GM21515 (cell line): Measurements from ENCODE around the gene METTL9.
"Not testable (repeated sequence)": the region's sequence is repeated elsewhere in the genome, so short reads cannot be mapped to it uniquely, and the experiment has no call there.

Source experiments
- ATAC-seq: cut with Tn5 transposase; IDR thresholded peaks from one replicate; pipeline ENCODE4 v1.9.1; 2021; ENCODE audit not compliant: unreplicated experiment

The METTL9 gene

DNA sequence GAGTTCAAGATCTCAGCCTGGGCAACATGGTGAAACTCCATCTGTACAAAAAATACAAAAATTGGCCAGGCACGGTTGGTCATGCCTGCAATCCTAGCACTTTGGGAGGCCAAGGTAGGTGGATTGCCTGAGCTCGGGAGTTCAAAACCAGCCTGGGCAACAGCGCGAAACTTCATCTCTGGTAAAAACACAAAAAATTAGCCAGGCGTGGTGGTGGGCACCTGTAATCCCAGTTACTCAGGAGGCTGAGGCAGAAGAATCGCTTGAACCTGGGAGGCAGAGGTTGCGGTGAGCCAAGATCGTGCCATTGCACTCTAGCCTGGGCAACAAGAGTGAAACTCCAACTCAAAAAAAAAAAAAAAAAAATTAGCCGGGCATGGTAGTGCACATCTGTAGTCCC, 25.9 kb upstream of the METTL9 start:
- ATAC-seq = not testable (repeated sequence)

DNA sequence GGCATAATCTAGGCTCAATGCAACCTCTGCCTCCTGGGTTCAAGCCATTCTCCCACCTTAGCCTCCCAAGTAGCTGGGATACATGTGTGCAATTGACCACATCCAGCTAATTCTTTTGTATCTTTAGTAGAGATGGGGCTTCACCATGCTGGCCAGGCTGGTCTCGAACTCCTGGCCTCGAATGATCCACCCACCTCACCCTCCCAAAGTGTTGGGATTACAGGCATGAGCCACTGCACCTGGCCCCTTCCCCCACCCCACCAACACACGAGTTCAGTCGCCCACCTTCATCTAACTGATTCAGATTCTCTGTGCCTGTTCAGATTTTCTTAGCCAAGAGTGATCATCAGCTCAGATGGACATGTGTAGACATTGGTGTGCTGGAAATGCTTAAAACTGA, 25.0 kb upstream of the METTL9 start:
- ATAC-seq = no peak

GRCh38 chr16:21576323-21576722, 23.1 kb upstream of the METTL9 start:
- ATAC-seq = not testable (repeated sequence)

- ATAC-seq = not testable (repeated sequence)
These were observed 21.9 kb upstream of the METTL9 start for GRCh38 chr16:21577487-21577886.

- ATAC-seq = not testable (repeated sequence)
These were observed 21.1 kb upstream of the METTL9 start for GRCh38 chr16:21578311-21578710.

DNA sequence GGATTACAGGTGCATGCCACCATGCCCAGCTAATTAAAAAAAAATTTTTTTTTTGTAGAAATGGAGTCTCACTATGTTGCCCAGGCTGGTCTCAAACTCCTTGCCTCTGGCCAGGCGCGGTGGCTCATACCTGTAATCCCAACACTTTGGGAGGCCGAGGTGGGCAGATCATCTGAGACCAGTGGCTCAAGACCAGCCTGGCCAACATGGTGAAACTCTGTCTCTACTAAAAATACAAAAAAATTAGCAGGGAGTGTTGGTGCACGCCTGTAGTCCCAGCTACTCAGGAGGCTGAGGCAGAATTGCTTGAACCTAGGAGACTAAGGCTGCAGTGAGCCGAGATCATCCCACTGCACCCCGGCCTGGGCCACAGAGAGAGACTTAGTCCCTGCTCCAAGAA, 19.2 kb upstream of the METTL9 start:
- ATAC-seq = not testable (repeated sequence)

GRCh38 chr16:21580807-21581206, 18.6 kb upstream of the METTL9 start:
- no peak for ATAC-seq

DNA sequence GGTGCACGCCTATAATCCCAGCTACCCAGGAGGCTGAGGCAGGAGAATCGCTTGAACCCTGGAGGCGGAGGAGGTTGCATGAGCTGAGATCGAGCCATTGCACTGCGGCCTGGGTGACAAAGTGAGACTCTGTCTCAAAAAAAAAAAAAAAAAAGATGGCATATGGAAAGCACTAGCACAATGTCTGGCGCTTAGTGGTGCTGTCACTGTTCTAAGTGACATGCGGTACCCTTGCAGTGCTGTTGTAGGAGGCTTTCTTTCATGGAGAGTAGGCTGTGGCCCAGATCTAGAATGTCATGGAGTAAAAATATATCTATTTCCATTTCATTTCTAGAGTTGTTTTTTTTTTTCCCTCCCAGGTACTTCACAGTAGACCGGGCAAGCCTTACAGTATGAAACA, 14.6 kb upstream of the METTL9 start:
- no peak for ATAC-seq

DNA sequence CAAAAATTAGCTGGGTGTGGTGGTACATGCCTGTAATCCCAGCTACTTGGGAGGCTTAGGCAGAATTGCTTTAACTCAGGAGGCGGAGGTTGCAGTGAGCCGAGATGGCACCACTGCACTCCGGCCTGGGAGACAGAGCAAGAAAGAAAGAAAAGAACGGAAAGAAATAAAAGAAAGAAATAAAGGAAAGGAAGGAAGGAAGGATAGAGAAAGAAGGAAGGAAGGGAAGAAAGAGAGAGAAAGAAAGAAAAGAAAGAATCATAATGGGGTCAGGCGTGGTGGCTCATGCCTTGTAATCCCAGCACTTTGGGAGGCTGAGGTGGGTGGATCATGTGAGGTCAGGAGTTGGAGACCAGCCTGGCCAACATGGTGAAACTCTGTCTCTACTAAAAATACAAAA, 10.8 kb upstream of the METTL9 start:
- ATAC-seq = not testable (repeated sequence)

DNA sequence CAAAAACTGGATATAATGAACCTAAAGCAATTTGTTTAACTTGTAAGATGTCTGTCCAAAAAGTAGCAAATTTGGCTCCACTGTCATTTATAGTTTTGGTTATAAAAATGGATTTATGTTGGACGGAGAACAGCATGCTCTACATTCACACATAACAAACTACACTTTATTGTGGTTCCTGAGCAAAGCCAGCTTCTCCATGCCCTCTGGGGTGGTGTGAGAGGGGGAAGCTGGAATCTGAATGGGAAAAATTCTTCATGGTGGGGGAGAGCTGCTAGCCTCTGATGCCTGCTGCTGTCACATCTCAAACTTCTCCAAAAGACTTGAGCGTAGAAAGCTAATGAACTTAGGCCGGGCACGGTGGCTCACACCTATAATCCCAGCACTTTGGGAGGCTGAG, 9.8 kb upstream of the METTL9 start:
- ATAC-seq = no peak

- ATAC-seq = no peak
These were observed 9.1 kb upstream of the METTL9 start for GRCh38 chr16:21590287-21590686.

GRCh38 chr16:21590796-21591195, 8.6 kb upstream of the METTL9 start:
- ATAC-seq = no peak

GRCh38 chr16:21592191-21592590, 7.2 kb upstream of the METTL9 start:
- ATAC-seq = no peak

GRCh38 chr16:21593530-21594289, 5.7 kb upstream of the METTL9 start:
- no peak for ATAC-seq

DNA sequence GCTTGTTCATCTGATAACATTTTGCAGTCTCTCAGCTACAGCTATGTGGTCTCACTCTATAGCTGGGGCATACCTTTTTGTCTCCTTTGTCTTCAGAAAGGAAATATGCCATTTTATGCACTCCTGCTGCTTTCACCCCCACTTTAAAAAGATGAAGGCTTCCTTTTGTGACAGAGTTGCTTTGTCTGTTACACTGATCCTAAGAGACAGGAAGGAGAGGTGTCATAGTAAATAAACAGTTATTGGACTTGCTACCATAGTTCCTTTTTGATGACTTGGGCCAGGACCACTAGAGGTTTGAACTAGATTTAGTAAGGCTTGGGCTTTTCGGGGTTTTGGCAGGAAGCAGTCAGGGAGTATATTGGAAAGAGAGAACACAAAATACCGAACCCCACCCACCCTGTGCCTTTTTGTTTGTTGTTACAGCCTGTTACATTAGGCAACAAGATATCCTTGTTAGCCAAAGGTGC, 1.8 kb upstream of the METTL9 start:
- no peak for ATAC-seq

- ATAC-seq = no peak
These were observed 1.2 kb upstream of the METTL9 start for GRCh38 chr16:21598206-21598605.

- ATAC-seq = peak; percentile 4
These were observed 666 bp upstream of the METTL9 start for GRCh38 chr16:21598701-21599121.

DNA sequence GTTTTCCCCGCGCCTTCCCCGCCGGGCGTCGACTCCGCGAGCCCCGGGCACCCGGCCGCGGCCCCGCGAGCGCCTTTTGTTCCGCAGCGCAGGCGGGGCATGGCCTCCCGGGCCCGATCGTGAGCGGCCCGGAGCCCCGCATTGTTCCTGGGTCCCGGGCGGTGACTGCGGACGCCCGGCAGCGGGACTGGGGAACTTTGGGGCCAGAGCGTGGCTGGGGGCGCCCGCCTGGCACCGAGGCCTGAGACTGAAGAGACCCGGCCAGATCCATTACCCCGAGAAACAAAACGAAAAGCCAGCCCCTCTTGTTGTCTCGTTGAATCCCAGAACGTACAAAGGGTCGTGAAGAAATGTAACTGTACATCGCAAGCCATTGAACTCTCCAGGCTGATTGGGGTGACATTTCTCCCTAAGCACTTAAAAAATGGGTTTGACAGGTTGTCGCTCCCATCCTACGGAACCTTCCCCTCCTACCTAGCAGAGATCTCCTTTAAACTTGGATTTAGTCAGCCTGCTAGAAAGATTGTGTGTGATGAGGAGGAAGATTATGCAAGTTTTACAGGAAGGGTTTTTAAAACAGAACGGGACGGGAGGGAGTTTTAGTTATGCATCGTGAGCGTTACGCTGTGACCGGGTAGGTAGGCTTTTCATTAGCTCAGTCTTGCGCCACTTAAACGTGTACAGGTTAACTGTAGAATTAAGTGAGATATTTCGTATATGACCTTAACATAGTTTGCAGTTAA, 825 bp downstream of the METTL9 start:
- ATAC-seq = peak; percentile 20

DNA sequence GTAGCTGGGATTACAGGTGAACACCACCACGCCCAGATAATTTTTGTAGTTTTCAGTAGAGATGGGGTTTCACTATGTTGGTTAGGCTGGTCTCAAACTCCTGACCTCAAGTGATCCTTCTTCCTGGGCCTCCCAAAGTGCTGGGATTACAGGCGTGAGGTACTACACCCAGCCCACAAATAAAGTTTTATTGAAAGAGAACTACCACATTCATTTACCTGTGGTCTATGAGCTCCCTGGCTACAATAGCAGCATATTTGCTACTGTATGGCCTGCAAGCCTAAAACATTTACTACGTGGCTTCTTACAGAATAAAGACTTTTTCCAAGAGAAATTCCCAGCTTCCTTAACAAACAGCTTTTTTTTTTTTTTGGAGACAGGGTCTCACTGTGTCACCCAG, 3.4 kb downstream of the METTL9 start:
- no peak for ATAC-seq

DNA sequence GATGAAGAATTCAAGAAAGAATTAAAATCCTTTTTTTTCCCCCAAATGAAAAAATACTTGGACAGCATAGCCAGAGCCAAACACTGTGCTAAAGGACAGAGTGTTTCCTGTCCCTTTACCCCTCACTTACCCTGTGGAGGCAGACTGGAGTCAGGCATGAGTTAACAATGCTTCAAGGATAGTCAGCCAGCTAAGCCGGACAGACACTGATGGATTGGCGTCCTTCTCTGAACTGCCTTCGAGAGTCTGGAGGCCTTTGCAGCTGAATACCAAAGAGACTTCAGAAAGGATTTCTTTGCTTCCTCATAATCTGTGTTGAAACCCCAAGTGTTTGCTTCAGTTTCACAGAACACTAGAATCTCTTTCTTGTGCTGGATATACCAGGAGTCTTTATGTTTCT, 4.6 kb downstream of the METTL9 start:
- ATAC-seq = no peak

- not testable (repeated sequence) for ATAC-seq
These were observed 6.5 kb downstream of the METTL9 start for GRCh38 chr16:21605848-21606247.

GRCh38 chr16:21608639-21609328, 9.4 kb downstream of the METTL9 start:
- ATAC-seq = no peak
